CD4-positive, alpha-beta T cell treated with Interferon gamma for 1 hour (primary cell): ENCODE data around the gene RPRD1B.

Experiments used
- DNase-seq: peaks from one replicate; pipeline ENCODE4 v3.0.0-alpha.2; 2020

The RPRD1B gene

GRCh38 chr20:38033330-38034107 is at the start of gene RPRD1B, which contains the start of gene TTI1:
Gene RPRD1B (plus strand): TSS chr20:38033746. CDS start chr20:38033948, 202 bp downstream.
Gene TTI1 (minus strand): TSS chr20:38033456. CDS start chr20:38013816, 19,640 bp downstream.
- peak; percentile 88 for DNase-seq

- DNase-seq, result no peak
Observed at GRCh38 chr20:37984018-37984785, 49.3 kb upstream of the RPRD1B start.

- DNase-seq, result no peak
Observed at GRCh38 chr20:37986044-37986858, 47.3 kb upstream of the RPRD1B start.

- DNase-seq, result no peak
Observed at GRCh38 chr20:37986873-37987601, 46.5 kb upstream of the RPRD1B start.

GRCh38 chr20:37987602-37988290 is 45.8 kb upstream of the RPRD1B start:
- no peak for DNase-seq

- DNase-seq, result no peak
Observed at GRCh38 chr20:37988306-37988954, 45.1 kb upstream of the RPRD1B start.

GRCh38 chr20:37989601-37990295 is 43.8 kb upstream of the RPRD1B start:
- no peak for DNase-seq

GRCh38 chr20:37990571-37991151 is 42.9 kb upstream of the RPRD1B start:
- peak; percentile 68 for DNase-seq

GRCh38 chr20:37991157-37991866 is 42.2 kb upstream of the RPRD1B start:
- no peak for DNase-seq

GRCh38 chr20:37991908-37992307 is 41.6 kb upstream of the RPRD1B start:
- no peak for DNase-seq

GRCh38 chr20:37992802-37993409 is 40.6 kb upstream of the RPRD1B start:
- DNase-seq, result no peak

GRCh38 chr20:37994512-37994911 is 39.0 kb upstream of the RPRD1B start:
- no peak for DNase-seq

- DNase-seq, result no peak
Observed at GRCh38 chr20:37995856-37996605, 37.5 kb upstream of the RPRD1B start.

GRCh38 chr20:37997516-37997915 is 36.0 kb upstream of the RPRD1B start:
- DNase-seq, result no peak

GRCh38 chr20:37999526-38000263 is 33.9 kb upstream of the RPRD1B start:
- no peak for DNase-seq

GRCh38 chr20:38000293-38000692 is 33.3 kb upstream of the RPRD1B start:
- no peak for DNase-seq

- no peak for DNase-seq
Observed at GRCh38 chr20:38001173-38001875, 32.2 kb upstream of the RPRD1B start.
